CD4-positive, alpha-beta T cell treated with Interleukin-15 for 1 hour (primary cell): ENCODE data around the gene POMGNT1.
"Not testable (repeated sequence)": the region's sequence is repeated elsewhere in the genome, so short reads cannot be mapped to it uniquely, and the experiment has no call there.

Source experiments
- DNase-seq: peaks from one replicate; pipeline ENCODE4 v3.0.0-alpha.2; 2020

The POMGNT1 gene

DNA sequence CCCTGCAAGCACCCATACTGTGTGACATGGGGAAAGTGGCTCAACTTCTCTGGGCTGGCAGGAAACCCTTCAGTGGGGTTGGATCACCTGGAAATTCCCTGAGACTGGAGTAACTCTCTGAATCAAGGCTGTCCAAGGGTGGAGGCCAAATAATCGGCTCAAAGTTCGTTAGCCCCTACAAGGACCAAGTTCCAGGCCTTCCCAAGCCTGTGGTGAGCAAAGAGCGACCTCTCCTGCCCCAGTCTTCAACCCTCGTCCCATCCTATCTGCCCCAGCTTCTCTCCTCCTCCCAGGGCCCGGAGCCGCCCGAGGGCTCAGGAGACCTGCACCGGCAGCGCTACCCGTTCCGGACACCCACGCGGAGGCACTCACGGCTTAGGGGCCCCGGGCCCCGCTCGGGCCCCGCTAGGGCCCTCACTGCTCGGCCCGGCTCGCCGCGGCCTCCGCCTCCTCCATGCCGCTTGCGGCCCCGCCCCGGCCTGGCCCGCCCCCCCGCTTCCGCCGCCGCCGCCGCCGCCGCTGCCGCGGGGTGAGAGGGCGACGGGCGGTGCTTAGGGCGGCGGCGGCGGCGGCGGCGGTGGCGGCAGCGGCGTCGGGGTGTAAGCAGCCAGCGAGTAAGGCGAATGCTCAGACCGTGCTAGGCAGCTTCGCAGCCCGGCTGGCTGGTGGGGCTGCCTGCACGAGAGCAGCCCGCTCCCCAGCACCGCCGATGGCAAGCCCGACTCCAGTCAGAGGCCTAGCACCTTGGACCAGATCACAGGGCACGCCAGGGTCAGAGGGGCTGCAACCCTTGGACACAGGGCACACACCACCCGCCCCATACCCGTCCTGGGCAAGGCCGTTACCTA, at the start of gene POMGNT1:
POMGNT1 (minus strand) TSS at position 471 of the 848 bp plus-strand sequence. CDS start 613 bp downstream, outside the sequence.
- DNase-seq: peak; percentile 72

DNA sequence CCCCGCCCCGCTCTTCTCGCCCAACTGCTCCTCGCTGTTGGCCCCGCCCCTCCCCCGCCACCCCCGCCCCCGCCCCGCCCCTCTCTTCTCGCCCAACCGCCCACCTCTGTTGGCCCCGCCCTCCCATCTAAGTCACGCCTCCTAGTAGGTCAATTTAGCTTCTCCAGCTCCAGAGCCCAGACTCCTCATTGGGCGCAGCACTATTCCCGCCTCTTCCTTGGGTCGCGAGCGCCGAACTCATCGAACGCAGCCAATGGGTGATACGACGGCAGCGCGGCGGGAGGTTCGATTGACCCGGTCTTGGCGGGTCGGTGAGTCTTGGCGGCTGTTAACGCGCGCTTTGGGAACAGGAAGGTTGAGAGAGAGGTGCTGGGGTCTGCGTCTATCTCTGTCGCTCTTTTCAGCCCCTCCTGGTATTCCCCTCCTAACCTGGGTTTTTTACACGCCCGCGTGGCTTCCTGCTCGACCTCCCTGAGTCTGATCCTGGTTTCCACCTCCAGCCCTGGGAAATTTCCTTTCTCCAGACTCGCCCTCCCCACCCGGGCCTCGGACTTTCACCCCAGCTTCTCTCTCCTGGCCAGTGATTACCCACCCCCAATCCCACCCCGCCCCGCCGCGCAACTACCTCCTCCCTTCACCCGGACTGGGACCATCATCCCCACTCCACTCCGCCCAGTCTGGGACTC, 49.3 kb upstream of the POMGNT1 start, which contains the start of gene RAD54L:
RAD54L (plus strand) TSS at position 328 of the 686 bp plus-strand sequence. CDS start 643 bp downstream, outside the sequence.
- peak; percentile 97 for DNase-seq

DNA sequence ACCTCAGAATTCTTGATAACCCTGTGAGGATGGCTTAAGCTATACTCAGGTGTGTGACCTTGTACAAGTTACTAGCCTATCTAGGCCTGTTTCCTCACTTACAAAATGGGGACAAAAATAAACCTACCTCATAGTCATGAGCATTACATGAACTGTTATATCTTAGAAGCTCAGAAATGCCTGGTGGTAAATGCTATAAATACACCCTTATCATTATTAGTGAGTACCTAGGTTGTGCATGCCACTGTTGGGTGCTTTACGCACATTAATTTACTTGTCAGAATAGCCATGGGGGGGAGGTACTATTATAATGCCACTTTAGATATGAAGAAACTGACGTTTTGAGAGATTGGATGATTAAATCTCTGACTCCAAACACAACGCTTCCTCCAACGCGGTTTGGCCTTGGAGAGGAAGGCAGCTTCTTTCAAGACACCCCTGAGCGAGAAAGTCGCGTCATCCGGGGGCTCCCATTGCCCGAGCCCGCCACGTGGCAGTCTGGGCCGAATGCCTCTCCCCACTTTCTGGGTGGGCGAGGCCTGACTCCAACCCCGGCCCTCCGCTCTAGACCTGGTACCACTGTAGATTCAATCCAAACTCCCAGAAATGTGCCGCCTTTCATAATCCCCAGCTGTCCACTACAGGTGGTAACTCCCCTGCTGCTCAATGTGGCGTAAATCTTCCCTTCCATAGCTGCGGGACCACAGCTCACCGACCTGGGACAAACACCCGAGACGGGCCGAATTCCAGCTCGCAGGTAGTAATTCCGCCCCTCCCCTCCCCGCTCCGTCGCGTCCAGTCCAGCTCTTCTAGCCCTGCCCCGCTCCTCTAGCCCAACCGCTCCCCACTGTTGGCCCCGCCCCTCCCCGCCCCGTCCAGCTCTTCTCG, 48.6 kb upstream of the POMGNT1 start:
- DNase-seq: peak; percentile 39

DNA sequence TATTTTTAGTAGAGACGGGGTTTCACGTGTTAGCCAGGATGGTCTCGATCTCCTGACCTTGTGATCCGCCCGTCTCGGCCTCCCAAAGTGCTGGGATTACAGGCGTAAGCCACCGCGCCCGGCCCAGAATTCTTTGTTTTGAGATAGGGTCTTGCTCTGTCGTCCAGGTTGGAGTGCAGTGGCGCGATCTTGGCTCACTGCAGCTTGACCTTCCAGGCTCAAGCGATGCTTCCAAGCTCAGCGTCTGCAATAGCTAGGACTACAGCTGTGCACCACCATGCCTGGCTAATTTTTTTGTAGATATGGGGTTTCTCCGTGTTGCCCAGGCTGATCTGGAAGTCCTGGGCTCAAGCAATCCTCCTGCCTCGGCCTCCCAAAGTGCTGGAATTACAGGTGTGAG, 47.9 kb upstream of the POMGNT1 start:
- DNase-seq: not testable (repeated sequence)

- no peak for DNase-seq
These were observed 46.6 kb upstream of the POMGNT1 start for GRCh38 chr1:46244656-46245371.

DNA sequence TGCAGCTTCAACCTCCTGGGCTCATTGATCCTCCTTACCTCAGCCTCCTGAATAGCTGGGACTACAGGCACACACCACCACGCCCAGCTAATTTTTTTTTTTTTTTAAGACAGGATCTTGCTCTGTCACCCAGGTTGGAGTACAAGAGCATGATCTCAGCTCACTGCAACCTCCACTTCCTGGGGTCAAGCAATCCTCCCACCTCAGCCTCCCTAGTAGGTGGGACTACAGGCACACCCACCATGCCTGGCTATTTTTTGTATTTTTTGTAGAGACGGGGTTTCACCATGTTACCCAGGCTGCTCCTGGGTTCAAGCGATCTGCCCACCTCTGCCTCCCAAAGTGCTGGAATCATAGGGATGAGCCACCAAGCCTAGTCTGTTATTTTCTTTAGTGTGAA, 45.6 kb upstream of the POMGNT1 start:
- DNase-seq: not testable (repeated sequence)

DNA sequence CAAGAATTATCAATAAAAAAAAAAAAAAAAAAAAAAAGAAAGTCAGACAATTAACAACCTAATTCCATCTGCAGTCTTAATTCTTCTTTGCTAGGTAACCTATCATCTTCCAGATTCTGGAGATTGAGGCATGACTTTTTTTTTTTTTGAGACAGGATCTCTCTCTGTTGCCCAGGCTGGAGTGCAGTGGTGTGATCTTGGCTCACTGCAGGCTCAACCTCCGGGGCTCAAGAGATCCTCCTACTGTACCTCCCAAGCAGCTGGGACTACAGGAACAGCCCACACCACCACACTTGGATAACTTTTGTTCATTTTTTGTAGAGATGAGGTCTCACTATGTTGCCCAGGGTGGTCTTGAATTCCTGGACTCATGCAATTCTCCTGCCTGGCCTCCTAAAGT, 44.7 kb upstream of the POMGNT1 start:
- no peak for DNase-seq

DNA sequence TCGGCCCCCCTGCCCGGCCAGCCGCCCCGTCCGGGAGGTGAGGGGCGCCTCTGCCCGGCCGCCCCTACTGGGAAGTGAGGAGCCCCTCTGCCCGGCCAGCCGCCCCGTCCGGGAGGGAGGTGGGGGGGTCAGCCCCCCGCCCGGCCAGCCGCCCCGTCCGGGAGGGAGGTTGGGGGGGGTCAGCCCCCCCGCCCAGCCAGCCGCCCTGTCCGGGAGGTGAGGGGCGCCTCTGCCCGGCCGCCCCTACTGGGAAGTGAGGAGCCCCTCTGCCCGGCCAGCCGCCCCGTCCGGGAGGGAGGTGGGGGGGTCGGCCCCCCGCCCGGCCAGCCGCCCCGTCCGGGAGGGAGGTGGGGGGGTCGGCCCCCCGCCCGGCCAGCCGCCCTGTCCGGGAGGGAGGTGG, 43.5 kb upstream of the POMGNT1 start:
- DNase-seq: not testable (repeated sequence)

DNA sequence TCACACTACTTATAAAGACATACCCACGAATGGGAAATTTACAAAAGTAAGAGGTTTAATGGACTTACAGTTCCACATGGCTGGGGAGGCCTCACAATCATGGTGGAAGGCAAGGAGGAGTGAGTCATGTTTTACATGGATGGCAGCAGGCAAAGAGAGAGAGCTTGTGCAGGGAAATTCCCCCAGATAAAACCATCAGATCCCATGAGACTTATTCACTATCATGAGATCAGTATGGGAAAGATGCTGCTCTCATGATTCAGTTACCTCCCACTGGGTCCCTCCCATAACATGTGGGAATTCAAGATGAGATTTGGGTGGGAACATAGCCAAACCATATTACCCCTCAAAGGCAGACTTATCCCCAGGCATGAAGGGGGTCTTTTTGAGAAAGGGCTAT, 40.6 kb upstream of the POMGNT1 start:
- DNase-seq: not testable (repeated sequence)

GRCh38 chr1:46236882-46237281, 38.6 kb upstream of the POMGNT1 start:
- no peak for DNase-seq

GRCh38 chr1:46231231-46231630, 33.0 kb upstream of the POMGNT1 start:
- not testable (repeated sequence) for DNase-seq

DNA sequence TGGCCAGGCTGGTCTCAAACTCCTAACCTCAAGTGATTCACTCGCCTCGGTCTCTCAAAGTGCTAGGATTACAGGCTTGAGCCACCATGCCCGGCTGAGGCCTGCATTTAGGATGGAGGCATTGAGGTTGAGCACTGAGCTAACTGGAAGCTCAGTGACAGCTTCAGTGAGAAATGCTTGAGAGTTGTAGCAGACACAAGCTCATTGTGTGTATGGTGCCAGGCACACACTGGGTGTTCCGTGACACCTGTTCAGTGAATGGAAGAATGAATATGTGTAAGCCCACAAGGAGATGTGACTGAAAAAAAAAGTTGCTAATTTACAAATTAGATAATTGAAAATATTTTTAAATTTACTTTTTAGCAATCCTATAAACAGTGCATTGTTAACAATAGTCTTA, 26.7 kb upstream of the POMGNT1 start:
- DNase-seq: no peak

DNA sequence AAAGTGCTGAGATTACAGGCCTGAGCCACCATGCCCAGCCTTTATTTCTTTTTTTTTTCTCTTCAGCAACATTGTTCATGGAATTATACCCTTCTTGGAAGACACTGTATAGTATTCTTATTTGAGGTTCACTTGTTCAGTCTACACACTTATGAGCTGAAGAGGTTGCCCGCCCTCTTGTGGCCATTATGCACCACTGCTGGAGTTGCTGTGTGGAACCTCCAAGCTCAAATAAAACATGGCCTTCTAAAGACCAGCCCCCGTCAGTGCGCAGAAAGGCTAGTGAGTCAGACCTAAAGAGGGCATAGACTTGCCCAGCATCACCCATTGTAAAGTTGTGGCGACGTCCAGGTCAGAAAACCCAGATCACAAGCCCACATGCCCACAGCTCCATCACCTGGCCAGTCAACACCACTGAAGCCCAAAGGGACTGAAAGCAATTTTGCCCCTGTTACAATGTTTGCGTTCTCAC, 25.3 kb upstream of the POMGNT1 start:
- peak; percentile 60 for DNase-seq

DNA sequence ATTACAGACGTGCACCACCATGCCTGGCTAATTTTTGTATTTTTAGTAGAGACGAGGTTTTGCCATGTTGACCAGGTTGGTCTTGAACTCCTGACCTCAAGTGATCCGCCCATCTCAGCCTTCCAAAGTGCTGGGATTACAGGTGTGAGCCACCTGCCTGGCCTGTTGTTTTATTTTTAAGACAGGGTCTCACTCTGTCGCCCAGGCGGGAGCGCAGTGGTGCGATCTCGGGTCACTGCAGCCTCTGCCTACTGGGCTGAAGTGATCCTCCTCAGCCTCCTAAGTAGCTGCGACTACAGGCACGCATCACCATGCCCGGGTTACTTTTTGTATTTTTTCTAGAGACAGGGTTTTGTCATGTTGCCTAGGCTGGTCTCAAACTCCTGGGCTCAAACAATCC, 24.8 kb upstream of the POMGNT1 start:
- not testable (repeated sequence) for DNase-seq

DNA sequence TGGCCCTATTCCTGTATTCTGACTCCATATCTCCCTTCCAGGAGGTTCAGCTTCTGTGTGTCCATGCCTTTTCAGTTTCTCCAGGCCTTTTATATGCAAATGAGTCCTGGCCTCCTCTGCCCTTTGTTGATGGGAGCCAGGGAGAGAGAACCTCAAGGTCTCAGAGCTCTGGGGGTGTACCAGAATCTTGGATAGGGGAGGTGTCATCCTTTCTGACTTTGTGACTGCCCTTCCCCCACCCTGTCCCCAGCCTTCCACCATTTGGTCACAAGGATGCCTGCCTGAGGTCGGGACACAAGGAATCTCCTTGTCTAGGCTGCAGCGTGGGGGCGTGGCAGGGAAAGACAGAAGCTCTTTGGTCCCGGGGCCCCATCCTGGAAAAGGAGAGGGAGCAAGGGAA, 23.5 kb upstream of the POMGNT1 start:
- DNase-seq: no peak

GRCh38 chr1:46220808-46221207, 22.6 kb upstream of the POMGNT1 start:
- no peak for DNase-seq

DNA sequence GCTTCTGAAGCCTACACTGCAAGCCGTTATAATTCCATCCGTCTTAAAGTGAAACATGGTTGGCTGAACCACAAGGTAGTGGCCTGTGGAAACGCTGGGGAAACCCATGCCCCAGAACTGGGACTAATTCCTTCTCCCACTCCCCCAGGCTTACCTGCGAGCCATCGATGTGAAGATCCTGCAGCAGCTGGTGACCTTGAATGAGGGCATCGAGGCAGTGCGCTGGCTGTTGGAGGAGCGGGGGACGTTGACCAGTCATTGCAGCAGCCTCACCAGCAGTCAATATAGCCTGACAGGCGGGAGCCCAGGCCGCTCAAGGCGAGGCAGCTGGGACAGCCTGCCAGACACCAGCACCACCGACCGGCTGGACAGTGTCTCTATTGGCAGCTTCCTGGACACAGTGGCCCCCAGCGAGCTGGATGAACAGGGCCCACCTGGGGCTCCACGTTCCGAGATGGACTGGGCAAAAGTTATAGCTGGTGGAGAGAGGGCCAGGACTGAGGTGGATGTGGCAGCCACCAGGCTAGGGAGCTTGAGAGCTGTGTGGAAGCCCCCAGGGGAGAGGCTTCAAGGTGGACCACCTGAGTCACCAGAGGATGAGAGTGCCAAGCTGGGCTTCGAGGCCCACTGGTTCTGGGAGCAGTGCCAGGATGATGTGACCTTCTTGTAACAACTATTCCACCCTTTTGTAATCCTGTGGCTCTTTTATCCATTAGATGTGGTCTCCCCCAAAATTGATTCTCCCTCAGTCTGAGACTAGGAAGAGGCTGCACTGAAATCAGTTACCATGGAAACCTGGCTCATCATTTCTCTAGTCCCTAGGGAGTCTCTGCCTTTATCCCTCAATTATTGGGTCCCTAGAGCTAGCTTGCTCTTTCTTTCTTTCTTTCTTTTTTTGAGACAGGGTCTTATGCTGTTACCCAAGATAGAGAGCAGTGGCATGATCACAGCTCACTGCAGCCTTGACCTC, 21.6 kb upstream of the POMGNT1 start:
- no peak for DNase-seq

DNA sequence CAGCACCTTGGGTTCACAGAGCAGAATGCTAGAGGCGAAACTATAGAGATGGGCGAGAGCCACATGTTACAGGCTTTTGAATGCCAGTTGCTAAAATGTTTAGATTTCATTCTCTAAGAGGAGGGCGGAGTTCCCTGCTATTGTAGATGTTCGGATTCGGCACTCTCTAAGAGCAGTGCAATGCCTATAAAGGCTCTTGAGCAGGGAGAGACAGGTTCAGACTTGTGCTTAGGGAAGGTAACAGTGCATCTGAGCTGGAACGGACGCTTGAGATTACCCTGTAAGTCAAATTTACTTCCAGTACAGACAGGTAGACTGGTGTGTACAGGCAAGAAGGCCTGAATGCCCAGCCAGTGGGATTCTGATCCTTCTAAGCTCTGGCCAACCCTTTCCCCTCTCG, 20.2 kb upstream of the POMGNT1 start:
- no peak for DNase-seq

DNA sequence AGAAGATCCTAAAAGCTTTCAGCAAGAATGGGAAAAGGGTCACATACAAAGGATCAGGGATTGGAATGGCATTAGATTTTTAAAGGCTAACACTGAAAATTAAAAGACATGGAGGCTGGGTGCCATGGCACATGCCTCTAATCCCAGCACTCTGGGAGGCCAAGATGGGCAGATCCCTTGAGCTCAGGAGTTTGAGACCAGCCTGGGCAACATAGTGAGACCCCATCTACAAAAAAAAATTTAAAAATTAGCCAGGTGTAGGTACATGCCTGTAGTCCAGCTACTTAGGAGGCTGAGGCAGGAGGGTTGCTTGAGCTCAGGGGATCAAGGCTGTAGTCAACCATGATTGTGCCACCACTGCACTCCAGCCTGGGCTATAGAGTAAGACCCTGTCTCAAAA, 17.3 kb upstream of the POMGNT1 start:
- no peak for DNase-seq

DNA sequence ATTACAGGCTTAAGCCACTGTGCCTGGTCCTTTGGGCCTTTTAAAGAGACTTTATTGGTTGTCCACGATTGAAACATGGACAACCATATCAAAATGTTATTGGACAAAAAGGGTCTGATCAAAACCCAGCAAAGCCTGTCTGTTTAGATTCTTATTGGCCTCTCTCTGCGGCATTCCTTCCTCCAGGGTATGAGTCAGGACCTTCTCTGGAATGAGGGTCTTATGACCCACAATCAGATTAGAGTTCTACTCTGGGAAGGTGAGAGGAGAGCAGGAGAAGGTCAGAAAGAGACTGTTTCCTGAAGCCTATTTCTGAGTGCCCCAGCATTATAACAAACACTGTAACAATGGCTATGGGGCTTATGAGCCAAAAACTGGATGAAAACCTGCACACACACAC, 12.8 kb upstream of the POMGNT1 start:
- no peak for DNase-seq

- no peak for DNase-seq
These were observed 12.3 kb upstream of the POMGNT1 start for GRCh38 chr1:46210561-46210960.
